LNCaP clone FGC (cell line): ENCODE data around the gene RXRA.

ENCODE experiments used
- DNase-seq: peaks from one replicate; pipeline ENCODE4 v3.0.0-alpha.2; 2011; ENCODE audit warnings: low read depth
- H3K4me3 ChIP-seq: 2 replicates; pipeline ENCODE4 v1.5.1; 2011; ENCODE audit warnings: mild to moderate bottlenecking, low read depth, low read length, control low read depth
- TF ChIP-seq, protein P1 (sequence below): IDR thresholded peaks from 2 replicates; pipeline ENCODE4 v1.5.1; 2012; ENCODE audit warnings: mild to moderate bottlenecking; ENCODE audit not compliant: control insufficient read depth, insufficient read depth; ENCODE audit errors: extremely low read depth

Gene RXRA

GRCh38 chr9:134372581-134373267 lies 46.5 kb downstream of the RXRA start:
- TF ChIP-seq, protein P1, sequence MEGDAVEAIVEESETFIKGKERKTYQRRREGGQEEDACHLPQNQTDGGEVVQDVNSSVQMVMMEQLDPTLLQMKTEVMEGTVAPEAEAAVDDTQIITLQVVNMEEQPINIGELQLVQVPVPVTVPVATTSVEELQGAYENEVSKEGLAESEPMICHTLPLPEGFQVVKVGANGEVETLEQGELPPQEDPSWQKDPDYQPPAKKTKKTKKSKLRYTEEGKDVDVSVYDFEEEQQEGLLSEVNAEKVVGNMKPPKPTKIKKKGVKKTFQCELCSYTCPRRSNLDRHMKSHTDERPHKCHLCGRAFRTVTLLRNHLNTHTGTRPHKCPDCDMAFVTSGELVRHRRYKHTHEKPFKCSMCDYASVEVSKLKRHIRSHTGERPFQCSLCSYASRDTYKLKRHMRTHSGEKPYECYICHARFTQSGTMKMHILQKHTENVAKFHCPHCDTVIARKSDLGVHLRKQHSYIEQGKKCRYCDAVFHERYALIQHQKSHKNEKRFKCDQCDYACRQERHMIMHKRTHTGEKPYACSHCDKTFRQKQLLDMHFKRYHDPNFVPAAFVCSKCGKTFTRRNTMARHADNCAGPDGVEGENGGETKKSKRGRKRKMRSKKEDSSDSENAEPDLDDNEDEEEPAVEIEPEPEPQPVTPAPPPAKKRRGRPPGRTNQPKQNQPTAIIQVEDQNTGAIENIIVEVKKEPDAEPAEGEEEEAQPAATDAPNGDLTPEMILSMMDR = no peak
- no peak for DNase-seq
- H3K4me3 ChIP-seq = no peak overlapping the region

- no peak overlapping the region for H3K4me3 ChIP-seq
- TF ChIP-seq, protein P1 = no peak
- no peak for DNase-seq
These were observed 47.0 kb downstream of the RXRA start for GRCh38 chr9:134373269-134373668.

DNA sequence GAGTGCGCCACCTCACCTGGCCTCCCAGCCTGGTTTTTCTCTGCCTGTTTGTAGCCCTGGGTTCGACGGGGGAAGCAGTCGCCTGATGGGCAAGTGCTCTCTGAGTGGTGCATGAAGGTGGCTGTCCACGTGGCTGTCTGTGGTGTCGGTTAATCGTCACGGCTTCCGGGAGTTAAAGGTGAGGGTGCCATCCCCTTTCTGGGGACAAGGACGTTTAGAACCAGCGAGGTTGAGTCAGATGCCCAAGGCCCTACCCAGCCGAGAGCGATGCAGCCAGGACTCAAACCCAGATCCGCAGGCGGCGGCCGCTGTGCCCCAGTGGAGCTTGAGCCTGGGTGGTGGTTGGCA lies 47.7 kb downstream of the RXRA start:
- no peak for DNase-seq
- no peak overlapping the region for H3K4me3 ChIP-seq
- TF ChIP-seq, protein P1 = no peak

GRCh38 chr9:134374301-134375010 lies 48.2 kb downstream of the RXRA start:
- TF ChIP-seq, protein P1 = no peak
- H3K4me3 ChIP-seq = no peak overlapping the region
- no peak for DNase-seq

- no peak for DNase-seq
- TF ChIP-seq, protein P1 = no peak
- H3K4me3 ChIP-seq = no peak overlapping the region
These were observed 48.7 kb downstream of the RXRA start for GRCh38 chr9:134375011-134375390.

- DNase-seq = no peak
- TF ChIP-seq, protein P1 = no peak
- no peak overlapping the region for H3K4me3 ChIP-seq
These were observed 49.5 kb downstream of the RXRA start for GRCh38 chr9:134375430-134376385.
